ENCODE measurements around the gene TMCC2.
"Not testable (repeated sequence)": the region's sequence is repeated elsewhere in the genome, so short reads cannot be mapped to it uniquely, and the experiment has no call there.

Gene TMCC2, protein sequence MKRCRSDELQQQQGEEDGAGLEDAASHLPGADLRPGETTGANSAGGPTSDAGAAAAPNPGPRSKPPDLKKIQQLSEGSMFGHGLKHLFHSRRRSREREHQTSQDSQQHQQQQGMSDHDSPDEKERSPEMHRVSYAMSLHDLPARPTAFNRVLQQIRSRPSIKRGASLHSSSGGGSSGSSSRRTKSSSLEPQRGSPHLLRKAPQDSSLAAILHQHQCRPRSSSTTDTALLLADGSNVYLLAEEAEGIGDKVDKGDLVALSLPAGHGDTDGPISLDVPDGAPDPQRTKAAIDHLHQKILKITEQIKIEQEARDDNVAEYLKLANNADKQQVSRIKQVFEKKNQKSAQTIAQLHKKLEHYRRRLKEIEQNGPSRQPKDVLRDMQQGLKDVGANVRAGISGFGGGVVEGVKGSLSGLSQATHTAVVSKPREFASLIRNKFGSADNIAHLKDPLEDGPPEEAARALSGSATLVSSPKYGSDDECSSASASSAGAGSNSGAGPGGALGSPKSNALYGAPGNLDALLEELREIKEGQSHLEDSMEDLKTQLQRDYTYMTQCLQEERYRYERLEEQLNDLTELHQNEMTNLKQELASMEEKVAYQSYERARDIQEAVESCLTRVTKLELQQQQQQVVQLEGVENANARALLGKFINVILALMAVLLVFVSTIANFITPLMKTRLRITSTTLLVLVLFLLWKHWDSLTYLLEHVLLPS

DNA sequence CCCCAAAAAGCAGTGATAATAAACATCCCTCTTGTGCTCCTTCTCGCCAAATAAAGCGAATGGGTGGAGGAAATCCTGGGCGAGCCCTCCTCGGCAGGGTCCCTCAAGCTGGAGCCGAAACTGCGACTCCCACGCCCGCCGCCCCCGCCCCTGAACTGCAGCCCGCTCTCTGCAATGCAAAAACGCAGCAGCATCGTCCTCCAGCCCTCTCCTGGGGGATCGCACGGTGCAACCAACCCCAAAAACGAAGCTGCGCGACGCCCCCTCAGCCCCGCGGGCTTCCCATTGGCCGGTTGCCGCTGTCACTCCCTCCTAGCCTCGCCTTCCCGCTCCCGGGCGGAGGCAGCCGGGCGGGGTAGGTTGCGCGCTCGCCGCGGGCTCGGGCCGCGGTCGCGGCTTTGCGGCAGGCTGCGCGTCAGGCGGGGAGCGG is at the start of gene TMCC2:
Gene TMCC2 (plus strand): TSS at position 363 of the 430 bp plus-strand sequence. CDS start 619 bp downstream, outside the sequence.
- DNase-seq (ENCODE audit: low spot score) = peak; percentile 94

DNA sequence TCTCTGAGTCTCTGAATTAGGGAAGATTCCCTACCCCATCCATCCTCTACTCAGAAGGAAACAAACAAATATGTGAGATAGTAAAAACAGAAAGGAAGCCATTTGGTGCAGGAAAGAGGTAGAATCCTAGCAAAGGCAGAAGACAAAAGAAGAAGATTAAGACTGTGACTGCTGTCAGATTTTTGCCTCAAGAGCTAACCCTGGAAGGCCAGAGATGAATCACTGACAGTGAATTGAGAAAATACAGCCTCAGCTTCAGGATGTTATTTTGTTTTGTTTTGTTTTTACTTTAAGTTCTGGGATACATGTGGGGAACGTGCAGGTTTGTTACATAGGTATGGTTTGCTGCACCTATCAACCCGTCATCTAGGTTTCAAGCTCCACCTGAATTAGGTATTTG is 47.9 kb upstream of the TMCC2 start:
- no peak for DNase-seq (ENCODE audit: low spot score)

DNA sequence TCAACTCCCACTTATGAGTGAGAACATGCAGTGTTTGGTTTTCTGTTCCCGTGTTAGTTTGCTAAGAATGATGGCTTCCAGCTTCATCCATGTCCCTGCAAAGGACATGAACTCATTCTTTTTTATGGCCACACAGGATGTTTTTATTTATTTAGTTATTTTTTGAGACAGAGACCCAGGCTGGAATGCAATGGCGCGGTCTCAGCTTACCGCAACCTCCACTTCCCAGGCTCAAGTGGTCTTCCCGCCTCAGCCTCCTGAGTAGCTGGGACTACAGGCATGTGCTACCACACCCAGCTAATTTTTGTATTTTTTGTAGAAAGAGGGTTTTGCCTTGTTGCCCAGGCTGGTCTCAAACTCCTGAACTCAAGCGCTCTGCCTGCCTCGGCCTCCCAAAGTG is 47.4 kb upstream of the TMCC2 start:
- DNase-seq (ENCODE audit: low spot score) = not testable (repeated sequence)

DNA sequence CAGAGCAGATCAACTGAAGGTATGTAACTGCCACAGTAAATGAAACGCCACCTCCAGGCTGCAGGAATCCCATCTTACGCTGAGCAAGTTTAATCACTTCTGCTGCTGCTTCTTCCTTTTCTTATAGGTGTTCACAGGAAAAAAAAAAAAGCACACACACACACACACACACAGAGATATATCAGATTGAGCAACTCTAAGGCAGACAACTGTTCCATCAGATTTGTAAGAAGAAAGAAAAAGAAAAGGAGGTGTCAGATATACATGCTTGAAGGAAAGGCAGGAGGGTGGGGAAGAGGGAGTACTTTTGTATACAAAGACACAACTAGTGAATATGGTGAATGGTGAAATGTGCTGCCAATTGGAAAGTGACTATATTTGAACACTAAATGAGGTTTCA is 44.8 kb upstream of the TMCC2 start:
- DNase-seq (ENCODE audit: low spot score) = no peak

DNA sequence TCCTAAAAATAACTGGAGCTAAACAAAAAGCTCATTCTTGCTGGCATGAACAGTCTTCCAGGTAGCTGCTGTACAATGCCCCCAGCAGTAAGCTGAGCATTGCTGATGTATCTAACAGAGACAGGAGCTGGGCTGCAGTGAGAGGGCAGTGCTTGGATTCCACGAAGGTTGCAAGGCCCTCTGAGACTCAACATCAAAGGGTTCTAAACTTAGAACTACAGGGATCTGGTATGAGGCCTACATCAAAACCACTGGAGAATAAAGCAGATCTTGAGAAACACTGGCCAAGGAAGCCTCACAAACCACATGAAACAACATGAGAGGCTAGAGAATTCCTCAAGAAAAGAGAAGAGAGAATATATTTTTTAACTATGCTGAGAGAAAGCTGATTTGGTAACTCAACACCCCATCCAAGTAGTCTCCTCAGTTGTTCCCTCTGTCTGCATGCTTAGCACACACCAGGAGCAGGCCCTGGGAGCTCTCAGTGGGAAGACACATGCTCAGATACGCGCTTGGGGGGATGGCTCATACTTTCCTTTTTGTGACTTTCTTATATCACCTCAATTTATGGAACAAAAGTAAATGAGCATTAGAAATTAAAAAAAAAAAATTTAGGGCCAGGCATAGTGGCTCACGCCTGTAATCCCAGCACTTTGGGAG is 43.9 kb upstream of the TMCC2 start:
- no peak for DNase-seq (ENCODE audit: low spot score)

DNA sequence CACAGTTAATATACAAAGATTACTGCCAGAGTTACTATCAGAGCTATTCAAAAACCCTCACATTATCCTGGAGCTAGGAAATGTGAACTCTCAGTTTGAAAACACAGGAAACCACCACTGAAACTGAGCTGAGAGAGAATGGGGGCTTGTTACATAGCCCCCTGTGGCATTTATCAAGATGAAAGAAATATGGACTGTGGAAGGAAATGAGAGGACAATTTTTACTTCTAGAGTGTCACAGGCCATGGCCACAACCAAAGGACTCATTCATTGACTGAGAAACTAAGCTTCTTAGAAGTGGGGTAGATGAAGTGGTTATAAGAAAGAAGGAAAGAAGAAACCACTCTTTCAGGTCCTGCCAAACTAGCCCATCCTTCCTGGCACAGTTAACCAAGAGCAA is 41.6 kb upstream of the TMCC2 start:
- DNase-seq (ENCODE audit: low spot score) = no peak

DNA sequence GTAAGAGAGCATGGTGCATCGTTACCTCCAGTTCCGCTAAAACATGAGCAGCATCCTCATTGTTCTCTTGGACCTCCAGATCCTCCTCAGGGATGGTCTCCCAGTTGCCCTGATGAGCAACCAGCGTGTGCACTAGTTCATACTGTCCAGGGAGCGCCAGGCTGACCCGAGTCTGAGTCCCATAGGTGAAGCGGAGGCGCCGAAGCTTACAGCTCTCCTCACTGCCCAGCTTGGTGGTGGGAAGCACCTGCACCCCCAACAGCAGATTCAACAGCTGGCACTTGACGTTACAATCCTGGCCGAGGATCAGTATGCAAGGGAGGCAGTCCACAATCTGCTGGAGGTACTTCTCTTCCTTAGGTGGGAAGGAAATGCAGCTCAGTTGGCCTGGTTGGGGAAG is 40.3 kb upstream of the TMCC2 start:
- DNase-seq (ENCODE audit: low spot score) = no peak

DNA sequence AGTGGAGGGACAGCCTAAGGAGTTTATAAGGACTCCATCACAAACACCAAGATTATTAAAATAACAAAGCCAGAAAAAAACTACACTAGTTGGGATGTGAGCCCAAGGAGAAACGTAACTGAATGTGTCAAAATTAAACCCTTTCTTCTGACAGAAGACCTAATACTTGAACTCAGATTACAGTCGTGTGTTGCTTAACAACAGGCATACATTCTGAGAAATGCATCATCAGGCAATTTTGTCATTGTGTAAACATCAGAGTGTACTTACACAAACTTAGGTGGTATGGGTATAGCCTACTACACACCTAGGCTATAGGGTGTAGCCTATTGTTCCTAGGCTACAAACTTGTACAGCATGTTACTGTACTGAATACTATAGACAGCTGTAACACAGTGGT is 39.6 kb upstream of the TMCC2 start:
- no peak for DNase-seq (ENCODE audit: low spot score)

DNA sequence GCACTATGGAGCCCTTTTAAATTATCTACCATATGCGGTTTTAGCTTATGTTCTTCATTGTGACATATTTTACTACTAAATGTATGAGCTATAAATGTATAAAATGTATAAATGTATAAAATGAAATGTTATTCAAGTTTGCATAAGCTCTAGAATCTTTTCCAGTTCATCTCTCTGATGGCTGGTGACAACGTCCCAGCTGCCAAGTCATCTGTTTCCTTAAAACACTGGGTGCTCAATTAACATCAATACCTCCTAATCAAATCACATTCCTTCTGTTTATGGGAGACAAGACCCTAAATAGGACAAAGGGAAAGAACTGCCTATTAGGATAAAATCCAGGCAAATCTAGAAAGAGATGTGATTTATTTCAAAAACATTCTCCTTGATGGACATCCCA is 39.1 kb upstream of the TMCC2 start:
- DNase-seq (ENCODE audit: low spot score) = no peak

DNA sequence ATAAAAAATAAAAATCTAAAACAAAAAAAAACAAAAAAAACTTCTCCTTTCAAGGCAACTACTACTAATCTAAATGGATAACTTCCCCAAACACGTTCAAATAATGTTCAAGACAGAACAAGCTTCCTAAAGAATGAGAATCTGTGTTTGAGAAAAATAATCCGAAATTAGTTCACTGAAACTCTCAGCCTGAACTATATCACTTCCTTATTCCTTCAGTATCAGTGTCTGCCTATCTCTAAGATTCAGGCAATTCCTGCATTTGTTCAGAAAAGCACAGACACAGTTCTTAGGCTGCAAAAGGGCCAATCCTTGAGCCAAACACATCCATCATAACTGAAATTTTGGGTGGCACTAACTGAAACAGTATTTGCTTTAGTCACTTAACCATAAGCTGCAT is 38.6 kb upstream of the TMCC2 start:
- no peak for DNase-seq (ENCODE audit: low spot score)

DNA sequence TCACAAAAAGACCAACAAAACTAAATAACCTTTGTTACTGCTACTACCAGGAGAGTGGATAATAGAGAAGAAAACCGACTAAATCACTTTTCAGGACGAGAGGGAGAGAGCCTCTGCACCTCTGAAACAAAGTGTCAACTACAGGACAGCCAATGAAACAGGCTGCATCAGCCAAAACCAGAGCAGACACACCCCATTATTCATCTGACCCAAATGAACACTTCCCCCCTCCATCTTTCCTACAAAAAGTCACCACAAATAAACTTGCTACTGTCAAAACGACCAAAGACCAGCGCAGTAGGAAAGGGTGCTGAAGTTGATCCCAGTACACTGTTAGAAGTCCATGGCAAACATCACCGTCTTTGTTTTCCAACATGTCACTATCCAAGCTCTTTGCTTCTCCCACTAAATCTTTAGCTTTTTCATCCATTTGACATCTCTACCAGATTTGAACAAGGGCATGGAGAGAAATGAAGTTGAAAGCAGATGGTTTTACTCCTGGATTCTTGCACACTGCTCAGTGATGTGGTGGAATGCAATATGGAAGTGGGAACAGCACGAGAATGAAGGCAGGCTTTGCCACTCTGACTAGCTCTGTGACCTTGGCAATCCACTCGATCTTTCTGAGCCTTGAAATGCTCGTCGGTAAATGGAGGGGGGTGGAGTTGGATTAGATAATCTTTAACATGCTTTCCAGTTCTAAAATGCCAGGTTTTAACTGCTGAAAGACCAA is 36.7 kb upstream of the TMCC2 start:
- DNase-seq (ENCODE audit: low spot score) = no peak

DNA sequence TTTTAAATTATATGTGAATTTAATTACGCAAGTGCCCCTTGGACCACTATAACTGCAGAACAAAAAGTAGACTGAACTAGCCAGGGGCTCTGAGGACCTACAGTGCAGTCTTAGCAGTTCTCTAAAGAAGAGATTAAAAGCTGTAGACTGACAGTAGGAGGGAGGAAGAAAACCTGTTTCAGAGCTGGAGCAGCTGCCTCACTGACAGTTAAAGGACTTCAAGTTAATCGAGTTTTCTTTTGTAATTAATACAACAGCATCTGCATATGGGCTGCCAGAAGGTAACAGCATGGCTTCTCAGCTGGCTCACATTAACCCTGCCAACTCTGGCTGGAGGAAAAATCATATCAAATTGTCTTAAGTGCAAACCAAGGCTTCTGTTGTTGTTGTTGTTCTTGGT is 36.1 kb upstream of the TMCC2 start:
- no peak for DNase-seq (ENCODE audit: low spot score)

DNA sequence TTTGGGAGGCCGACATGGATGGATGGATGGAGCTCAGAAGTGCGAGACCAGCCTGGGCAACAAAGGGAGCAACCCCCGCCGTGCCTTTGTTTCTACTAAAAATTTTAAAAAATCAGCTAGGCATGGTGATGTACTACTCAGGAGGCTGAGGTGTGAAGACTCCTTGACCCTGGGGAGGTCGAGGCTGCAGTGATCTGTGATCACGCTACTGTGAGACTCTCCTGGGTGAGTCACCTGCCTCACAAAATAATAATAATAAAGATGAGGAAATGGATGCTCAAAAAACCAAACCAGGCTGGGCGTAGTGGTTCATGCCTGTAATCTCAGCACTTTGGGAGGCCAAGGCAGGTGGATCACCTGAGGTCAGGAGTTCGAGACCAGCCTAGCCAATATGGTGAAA is 35.5 kb upstream of the TMCC2 start:
- DNase-seq (ENCODE audit: low spot score) = no peak

DNA sequence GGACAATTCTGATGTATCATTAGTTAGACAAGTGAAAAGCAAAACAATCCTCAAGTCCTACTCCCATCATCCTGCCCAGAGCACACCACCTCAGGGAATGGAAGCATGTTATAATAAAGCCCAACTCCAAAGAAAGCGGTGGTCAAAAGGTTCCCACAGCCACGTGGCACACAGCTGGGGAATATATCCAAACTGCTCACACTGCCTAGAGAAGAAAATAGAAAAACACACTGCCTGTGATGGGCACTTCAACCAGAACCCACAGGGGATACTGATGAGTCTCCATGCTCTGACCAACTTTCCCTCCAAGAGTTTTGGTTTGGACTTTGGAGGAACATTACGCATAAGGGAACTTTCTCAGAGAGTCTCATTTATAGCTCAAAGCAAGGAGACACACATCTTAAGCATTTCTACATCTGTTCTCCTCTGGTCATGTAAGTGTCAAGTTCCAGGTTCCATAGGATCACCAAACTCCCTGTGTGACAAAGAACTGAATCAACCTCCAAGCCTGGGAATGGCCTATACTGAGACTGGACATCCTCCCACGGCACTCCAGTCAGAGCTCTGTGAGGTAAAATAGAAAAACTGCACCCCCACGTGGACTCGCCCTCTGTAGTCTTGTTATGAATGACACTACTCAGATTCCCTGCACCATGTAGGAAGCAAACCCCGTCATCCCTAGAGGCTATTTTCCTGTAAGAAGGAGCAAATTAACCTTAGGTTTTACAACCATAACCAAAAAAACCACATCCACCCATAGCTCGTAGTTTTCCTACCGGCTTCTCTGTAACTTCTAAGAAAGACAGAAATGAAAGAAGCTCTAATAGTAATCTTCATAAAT is 28.4 kb upstream of the TMCC2 start:
- no peak for DNase-seq (ENCODE audit: low spot score)

DNA sequence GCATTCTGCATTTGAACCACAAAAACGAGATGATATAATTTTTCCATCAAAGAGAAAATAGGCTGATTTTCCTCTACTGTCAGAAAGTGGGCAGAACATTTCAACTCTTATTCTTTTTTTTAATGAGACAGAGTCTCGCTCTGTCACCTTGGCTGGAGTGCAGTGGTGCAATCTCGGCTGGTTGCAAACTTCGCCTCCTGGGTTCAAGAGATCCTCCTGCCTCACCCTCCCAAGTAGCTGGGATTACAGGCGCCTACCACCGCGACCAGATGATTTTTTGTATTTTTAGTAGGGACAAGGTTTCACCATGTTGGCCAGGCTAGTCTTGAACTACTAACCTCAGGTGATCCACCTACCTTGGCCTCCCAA is 27.8 kb upstream of the TMCC2 start:
- DNase-seq (ENCODE audit: low spot score) = no peak

DNA sequence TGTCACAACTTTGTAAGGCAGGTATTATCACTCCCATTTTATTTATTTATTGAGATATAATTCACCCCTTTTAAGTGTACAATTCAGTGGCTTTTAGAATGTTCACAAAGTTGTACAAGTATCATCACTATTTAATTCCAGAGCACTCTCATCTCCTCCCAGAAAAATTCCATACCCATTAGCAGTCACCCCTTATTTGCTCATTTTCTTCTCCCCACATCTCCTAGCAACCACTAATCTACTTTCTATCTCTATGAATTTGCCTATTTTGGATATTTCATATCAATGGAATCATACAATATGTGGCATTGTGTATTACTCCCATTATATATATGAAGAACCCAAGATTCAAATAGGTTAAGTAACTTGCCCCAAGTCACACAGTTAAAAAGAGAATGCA is 23.2 kb upstream of the TMCC2 start:
- no peak for DNase-seq (ENCODE audit: low spot score)

DNA sequence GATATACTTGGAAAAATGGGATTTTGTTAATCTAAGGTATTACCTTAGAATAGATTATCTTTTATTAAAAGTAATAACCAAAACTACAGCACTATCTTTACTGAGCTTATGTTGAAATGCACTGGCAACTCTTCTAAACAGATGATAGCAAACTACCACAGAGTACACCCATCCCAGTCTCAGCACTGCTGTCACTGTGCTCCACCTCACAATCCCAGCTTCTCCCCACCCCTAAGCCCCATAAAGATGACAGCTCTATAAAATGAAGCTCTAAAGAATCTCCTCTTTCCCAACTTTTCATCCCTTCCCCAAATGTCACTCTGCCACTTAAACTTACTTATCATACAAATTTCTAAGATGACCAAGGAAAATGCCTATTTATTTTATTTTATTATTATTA is 22.7 kb upstream of the TMCC2 start:
- DNase-seq (ENCODE audit: low spot score) = no peak

DNA sequence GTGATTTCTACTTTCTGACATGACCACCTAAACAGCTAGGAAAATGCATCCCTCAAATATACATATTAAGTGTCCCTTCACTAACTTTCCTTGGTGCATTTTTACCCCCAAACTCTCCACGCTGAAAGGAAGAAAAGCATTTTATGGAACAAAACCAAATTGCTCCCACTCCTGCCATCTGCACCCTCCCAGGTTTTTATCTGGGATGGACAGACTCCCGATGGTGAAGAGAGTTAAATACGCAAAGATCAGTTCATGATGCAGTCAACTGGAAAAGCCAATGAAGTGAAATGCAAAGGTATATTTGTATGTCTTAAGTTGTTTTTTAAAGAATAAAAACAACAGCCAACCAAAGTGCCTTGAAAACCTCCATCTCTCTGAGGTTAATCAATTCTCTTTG is 18.9 kb upstream of the TMCC2 start:
- DNase-seq (ENCODE audit: low spot score) = no peak

DNA sequence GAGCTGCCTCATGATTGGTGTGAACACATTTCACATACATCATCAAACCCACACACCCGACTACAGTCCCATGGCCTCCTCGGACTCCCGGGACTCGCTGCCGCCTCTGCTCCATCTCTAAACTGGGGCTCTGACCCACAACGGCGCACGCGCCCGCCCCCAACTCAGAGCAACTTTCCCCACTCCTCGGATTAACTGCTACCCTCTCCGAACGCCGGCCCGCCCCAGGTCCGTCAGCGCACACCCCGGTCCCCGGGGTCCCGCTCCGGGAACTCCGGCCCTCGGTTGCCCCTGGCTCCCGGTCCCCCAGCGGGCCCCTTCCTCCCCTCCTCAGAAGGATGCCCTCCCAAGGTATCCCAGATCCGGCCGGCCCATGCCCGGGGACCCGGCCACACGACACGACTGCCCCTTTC is 17.0 kb upstream of the TMCC2 start:
- DNase-seq (ENCODE audit: low spot score) = no peak

DNA sequence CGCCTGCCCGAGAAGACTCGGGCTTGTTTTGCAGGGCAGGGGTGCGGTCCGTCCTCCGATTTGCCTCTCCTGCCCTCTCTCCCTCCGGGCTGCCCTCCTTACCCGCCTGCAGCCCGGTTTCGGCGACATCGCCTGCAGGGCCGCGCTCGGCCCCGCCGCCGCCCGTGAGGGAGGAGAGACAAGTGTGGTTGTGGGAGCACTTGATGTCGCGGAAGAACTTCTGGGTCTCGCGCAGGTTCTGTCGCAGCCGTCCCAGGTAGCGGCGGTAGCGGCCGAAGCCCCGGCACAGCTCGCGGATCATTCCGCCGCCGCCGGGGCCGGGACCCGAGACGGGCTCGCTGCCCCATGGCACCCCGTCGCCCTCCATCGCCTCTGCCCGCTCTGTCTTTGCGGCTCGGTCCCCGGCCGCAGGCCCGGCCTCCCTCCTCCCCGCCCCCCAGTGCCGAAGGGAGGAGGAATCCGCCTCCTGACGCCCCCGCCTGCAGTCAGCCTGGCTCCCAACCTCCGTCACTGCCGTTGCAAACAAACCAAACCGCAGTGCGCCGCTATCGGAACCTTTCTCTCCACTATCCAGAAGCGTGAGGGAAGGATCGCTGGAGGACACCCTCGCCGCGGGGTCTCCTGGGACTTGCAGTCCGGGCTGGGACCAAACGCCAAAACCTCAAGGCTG is 16.4 kb upstream of the TMCC2 start, which contains the start of gene DSTYK:
Gene DSTYK (minus strand): TSS at position 534 of the 670 bp plus-strand sequence. CDS start 167 bp downstream, at position 367.
- DNase-seq (ENCODE audit: low spot score) = peak; percentile 95

All from left forelimb (tissue), 1 donor.